GDM1 (cell line): Measurements from ENCODE around the gene SLC45A1.
A peak's percentile ranks its signal among the peaks of the same experiment; 100 is the strongest.

ENCODE experiments used
- DNase-seq: peaks from one replicate; lab custom pipeline; 2025; lab: John Stamatoyannopoulos, UW

The SLC45A1 gene

DNA sequence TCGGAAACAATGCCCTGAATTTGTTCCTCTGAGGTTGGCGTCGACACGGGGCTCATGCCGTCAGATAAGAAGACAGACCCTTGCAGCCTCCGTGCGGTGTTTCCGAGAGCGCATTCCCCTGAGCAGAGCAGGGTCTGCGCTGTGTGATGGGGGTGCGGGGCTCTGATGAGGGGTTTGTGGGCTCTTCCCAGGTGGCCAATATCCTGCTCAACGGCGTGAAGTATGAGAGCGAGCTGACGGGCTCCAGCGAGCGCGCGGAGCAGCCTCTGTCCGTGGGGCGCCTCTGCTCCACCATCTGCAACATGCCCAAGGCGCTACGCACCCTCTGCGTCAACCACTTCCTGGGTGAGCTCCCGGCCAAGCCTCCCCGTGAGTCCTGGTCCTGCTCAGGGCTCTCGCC is 17.3 kb downstream of the SLC45A1 start:
- DNase-seq = no peak

DNA sequence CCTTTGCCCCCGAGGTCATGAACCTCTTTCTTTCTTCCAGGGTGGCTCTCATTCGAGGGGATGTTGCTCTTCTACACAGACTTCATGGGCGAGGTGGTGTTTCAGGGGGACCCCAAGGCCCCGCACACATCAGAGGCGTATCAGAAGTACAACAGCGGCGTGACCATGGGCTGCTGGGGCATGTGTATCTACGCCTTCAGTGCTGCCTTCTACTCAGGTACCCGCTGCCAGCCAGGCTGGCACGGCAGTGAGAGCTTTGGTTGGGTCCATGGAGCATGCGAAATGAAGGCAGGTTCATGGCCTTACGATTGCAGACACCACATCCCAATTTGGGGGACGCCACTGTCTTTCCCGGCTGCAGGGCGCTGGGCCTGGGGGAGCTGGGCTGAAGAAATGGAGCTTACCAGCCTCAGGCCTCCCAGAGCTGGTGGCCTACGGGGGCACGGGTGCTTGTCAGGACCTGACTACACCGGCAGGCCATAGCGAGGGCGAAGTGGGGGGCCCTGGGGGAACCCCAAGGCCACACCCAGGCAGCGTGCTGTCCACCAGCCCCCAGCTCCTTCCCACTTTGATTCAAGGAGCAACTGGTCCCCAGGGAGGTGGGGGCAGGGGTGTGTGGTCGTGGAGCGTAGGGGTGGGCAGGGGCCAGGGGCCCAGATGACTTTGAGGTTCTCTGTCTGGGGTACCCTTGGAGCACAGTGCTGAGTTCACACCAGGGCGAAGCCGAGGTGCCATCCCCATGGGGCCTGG is 20.0 kb downstream of the SLC45A1 start:
- no peak for DNase-seq

DNA sequence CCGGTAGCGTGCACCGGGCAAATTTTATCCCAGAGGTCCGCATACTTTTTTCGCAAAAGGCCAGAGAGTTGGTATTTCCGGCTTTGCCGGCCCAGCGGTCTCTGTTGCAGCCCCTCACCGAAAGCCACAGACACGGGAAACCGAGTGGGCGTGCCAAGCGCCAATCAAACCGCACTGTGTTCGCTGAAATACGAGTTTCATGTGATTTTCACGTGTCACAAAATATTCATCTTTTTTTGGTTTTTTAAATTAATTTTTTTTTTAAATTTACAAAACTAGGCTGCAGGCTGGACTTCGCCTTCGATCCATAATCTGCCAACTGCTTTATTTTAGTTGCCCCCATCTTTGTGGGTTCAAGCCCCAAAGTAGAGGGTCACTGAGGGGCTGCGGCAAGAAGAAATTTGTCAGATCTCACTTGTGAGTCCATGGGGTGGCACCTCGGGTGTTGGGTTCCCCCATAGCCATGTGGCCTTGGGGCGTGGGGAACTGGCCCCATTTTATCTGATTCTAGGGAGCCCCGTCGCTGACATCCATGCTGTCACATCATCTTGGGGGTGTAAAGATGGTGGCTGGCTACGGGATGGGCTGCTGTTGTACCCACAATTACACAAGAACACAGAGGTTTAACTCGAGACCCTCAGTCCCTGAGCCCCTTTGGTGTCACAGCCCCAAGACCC is 20.8 kb downstream of the SLC45A1 start:
- DNase-seq = no peak

DNA sequence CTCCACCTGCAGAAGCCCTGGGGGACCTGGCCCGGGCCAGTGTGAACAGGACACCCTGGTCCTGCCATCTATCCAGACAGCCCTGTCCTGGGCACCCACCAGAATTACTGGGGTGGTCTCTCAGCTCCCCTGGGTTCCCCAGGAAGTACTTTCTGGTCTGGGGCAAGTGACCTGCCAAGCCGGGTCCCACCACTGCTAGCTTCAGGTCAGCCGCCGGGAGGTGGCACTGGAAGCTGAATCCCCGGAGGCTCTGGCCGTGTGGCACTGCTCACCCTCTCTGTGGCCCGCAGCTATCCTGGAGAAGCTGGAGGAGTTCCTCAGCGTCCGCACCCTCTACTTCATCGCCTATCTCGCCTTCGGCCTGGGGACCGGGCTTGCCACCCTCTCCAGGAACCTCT is 21.3 kb downstream of the SLC45A1 start:
- no peak for DNase-seq

DNA sequence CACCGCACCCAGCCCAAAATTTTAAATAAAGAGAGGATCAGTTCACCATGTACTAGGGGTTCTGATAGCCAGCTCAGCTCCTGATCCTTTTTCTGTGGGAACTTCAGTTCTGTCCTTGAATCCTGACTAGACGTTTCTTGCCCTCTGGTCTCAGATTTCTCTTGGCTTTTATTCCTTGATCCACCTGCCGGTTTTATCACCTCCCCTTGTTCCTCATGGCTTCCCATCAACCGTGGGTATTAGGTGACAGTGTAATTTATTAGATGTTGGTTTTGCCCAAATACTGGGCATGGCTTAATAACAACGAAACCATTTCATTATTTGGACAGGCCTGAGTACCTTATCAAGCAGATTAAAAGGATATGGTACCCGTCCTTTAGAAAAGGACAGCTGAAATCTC is 22.5 kb downstream of the SLC45A1 start:
- no peak for DNase-seq

DNA sequence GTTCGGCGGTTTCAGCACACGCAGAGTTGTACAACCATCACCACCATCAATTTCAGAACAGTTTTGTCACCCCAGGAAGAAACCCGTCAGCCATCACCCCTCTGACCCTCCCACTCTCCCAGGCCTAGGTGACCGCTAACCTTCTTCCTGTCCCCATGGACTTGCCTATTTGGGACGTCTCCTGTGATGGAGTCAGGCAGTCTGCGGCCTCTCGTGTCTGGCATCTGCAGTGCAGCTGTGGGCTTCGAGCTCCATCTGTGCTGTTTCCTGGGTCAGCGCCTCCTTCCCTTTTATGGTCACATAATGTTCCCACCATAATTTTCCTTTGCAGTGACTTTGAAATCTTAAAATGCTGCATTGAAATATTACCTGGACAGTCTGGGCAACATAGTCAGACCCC is 24.4 kb downstream of the SLC45A1 start:
- DNase-seq = no peak

DNA sequence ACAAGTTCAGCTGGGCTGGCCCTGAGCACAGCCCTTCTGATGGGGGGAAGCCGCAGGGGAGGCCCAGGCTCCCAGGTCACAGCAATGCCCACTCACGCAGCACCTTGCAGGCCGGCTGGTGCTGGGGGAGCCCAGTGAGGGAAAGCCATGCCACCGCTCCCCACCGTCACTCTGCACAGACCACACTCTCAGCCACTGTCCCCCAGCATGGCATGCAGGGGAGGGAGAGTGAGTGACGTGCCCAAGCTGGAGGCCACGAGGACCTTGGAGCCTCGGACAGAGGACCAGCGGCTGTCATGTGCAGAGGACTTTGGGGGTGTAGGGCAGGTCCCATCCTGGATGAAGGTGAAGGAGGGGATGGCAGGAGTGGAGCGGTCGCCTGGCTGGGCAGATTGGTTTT is 25.1 kb downstream of the SLC45A1 start:
- DNase-seq = no peak

DNA sequence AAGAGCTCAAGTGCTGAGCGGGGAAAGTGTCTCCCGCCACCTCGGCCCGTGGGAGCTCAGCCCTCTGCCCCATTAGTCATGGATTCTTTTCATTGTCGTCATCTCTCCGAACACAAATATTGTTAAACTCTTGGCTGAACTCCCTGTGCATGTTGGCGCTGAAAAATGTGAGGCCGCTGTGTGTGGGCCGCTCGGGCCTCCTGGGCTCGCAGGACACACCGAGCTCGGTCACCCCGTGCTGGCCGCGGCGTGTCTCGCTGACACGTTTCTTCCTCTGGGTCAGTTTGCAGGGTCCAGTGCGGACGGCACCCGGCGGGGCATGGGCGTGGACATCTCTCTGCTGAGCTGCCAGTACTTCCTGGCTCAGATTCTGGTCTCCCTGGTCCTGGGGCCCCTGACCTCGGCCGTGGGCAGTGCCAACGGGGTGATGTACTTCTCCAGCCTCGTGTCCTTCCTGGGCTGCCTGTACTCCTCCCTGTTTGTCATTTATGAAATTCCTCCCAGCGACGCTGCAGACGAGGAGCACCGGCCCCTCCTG is 25.6 kb downstream of the SLC45A1 start:
- no peak for DNase-seq

DNA sequence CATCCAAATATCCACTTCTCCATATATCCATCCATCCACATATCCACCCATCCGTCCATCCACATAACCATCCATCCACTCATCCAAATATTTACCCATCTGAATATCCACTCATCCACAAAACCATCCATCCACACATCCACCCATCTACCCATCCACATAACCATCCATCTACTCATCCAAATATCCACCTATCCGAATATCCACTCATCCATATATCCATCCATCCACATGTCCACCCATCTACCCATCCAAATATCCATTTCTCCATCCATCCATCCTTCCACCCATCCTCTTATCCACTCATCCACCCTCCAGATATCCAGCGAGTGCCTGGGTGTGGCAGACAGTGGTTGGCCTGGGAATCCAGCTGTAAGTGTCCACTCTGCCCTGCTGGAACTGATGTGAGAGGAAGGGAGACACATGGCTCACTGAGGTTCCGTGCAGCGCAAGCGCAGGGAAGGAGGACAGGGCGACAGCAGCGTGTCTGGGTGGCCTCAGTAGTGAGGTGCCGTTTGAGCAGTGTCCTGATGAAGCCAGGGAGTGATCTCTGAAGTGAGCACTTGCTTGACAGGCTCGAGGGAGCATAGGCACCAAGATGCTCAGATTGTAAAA is 27.1 kb downstream of the SLC45A1 start:
- no peak for DNase-seq

DNA sequence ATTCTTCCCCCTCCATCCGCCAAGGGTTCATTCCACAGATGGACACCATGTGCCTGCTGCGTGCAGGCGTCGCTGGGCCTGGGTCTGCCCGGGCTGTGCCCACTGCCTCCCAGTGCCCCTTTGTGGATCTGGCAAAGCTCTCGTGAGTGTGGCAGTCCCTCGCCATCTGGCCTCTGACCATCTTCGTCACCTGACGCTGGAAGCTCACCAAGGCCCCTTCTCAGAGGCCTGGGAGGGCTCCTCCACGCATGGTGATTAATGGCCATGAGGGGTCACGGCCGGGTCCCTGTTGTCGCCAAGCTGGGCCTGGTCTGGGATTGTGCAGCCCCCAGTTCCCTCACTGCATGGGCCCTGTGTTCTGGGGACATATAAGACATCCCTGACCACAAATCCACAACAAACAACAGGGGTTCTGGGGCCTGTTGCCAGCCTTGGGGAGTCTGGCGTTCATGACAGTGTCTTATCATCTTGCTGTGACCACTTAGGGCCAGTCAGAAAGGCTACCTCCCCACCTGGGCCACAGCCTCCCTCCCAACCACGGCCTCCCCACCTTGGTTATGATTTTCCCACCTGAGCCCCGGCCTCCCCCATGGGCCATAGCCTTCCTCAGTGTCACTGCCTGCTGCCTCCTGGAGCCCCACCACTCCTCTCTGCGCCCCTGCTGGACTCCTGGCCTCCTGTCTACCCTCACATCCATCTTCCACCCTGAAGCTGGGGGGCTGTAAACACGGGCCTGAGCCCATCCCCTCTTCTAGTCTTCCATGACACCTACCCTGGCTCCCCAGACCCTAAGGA is 27.9 kb downstream of the SLC45A1 start:
- no peak for DNase-seq

DNA sequence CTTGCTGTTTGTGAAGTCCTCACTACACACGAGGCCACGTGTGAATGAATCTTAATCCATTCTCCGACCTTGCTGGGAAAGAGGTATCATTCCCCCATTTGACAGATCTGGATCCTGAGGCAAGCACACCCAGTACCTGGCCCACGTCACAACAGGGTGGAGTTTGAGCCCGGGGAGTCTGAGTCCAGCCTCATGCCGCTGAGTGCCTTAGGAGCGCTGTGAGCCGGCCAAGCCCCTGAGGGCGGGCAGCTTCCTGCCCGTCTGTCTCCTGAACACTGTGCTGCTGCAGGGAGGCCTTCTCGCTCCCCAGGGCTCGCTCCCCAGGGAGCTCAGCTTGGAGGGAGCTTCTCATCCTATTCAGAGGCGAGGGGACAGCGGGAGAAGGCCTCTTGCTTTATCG is 29.7 kb downstream of the SLC45A1 start:
- DNase-seq = no peak

DNA sequence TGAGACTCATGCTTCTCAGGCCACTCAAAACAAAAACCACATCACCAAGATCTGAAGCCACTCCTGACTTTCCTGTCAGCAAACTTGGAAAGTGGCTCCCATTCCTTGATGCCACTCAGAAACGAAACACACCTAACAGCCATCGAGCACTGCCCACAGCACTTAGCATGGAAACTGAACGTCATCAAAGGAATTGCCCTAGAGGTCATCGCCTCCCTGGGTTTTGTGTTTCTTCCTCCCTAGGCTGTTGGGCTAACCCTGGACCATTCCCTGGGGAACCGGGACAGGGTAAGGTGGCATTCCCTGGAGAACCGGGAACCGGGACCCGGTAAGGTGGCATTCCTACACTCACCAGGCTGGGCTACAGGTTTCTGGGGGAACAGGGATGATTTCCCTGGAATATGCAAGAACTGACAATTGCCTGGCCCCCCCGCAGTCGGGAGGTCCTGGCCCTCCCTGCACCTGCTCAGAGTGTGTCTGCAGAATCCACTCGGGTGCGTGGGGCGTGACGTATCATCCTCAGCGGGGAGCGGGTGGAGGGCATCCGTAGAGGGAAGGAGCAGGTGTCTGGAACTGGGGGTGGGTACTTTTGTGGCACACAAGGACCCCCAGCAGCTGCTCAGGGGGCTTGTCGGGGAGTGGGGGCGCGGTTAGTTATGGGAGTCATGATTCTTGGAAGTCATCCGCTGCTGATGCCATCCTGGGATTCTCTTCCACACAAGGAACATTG is 30.3 kb downstream of the SLC45A1 start:
- no peak for DNase-seq

DNA sequence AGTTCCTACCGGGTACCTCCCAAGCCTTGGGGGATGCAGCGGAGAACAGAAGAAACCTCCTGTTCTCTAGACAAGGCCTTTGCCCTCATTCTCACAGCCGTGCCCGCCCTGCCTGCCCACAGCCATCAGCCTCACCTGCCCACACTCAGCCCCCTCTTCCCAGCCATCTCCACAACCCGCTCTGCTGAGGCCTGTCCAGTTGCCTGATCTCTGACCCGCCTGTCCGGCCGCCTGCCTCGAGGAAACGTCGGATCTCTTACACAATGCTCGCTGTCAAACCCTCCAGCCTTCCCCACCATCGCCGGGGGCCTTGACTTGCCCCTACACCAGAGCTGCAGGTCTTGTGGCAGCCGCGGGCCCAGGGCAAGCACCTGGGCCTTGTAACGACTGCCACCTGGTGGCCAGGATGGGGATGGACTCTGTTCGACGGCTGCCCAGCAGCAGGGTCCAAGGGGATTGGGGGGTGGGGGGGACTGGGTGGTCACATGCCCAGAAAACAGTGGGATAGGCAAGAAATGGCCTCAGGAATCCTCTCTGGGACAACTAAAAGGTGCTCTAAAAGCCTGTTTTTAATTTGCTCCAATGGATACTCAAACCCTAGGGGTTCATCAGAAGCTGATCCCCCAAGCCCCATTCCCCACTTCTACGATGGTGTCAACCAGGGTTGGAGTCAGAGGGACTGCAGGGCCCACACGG is 31.0 kb downstream of the SLC45A1 start:
- DNase-seq = peak; percentile 43

DNA sequence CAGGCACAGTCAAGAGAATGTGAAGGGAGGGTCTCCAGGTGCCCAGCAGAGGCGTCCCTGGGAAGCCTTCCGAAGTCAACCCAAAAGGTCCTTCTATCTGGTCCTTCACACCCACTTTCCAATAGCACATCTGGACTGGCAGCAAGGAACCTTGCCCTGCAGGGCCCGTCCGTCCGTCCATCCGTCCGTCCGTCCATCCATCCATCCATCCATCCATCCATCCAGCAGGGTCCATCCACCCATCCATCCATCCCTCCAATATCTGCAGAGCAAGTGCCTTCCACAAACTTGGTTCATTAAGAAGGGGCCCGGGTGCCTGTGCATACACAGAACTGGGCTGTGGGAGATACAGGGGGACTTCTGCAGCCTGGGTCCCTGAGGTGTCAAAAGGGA is 31.6 kb downstream of the SLC45A1 start:
- DNase-seq = no peak

DNA sequence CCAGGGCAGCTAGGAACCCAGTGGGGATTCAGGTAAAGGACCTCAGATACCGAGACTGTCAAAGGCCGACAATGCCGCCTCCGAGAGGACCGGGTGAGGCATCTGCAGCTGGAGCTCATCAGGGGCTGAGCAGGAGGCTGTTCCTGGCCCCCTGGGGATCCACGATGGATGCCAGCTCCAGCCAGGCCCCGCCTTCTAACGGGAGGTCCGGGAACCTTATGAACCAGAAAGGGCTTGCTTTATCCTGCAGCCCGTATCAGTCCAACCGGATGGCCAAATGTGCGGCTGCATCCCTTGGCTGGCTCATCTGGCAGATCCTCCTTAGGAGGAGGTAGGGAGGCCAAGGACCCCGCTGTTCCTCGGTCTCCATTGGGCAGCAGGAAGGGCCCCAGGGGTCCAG is 32.0 kb downstream of the SLC45A1 start:
- DNase-seq = no peak

DNA sequence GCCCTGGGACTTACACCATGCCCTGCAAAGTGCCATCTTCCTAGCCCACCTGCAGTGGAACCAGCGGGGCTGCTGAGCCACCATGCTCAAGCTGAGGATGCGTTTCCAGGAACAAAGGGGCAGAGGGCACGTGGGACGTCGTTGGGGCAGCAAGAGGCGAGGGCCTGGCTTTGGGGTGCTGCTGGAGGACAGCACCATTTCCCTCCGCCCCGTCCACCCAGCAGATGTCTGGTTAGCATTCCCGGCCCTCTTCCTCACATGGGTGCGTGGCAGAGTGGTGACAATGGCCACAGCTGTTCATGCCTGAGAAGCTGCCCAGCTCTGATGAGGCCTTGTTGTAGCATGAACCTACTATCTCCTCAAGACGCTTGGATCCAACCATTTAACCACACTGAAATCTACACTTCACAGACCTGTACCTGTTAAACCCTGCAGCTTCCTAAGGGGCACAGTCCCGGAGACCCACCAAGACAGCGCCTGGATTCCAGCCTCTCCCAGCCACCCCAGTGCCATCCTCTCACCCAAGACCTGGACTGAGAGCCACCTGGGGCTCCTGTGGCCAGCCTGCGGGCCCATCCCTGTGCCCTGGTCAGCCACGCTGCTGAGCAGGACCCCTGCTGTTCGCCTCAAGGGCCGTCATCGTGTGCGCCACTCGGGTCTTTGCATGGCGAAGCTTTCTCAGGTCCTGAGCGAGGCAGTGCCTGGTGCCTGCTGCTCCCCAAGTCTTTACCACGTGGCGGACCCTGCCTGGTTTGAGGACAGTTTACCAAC is 33.2 kb downstream of the SLC45A1 start:
- no peak for DNase-seq

DNA sequence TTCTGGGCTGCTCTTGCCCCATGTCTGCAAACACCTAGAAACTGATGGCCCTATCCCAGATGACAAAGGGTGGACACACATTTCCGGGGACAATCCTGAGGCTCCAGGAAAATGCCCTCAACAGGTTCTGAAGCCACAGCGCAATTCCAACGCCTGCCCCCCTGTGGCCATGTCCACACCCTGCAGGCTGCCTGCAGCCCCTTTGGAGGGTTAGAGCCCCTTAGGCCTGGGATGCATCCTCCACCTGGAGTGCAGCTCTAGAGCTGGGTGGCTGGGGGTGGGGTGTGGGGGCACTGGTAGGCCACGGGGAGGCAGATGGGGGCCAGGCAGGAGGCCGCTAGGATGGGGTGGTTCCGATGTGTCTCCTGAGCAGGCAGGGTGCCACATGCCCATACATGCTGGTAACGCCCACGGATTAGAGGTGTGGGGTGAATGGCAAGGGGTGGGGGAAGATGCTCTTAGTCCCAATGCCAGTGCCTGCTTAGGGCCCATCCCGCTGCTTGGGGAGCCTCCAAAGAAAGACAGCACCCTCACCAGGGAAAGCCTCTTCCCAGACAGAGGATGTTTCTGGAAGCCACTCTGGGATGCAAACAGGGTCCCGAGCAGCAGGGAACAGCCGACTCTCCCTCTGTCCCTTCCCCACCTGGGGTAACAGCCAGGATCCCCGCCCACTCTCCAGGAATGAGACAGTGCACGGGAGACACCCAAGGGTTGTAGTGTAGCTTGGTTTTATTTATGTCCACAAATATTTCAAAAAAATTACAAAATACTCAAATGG is 34.0 kb downstream of the SLC45A1 start:
- no peak for DNase-seq

DNA sequence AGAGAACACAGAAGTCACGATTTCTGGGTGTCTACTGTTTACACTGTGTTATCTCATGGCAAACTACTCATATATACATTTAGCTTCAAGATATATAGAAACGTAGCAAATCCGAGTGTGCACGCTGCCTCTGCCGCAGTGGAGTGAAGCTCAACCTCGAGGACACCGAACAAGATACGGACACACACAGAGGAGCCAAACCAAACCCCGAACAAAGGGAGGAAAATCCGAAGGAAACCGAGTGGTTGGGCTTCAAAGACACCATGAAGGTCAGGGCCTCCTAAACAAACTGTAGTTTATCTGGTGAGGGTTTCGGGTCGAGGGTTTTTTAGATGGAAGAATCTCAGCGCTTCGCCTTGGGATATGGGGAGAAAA is 34.5 kb downstream of the SLC45A1 start:
- no peak for DNase-seq
